GM20000 (cell line): ENCODE measurements around the gene SLC25A31.

Source experiments
- DNase-seq: peaks from one replicate; pipeline ENCODE4 v3.0.0; 2012; ENCODE audit warnings: low spot score
- CTCF ChIP-seq: IDR thresholded peaks from 2 replicates; pipeline ENCODE4 v1.5.1; 2012; ENCODE audit warnings: mild to moderate bottlenecking, control low read depth; ENCODE audit errors: extremely low read depth, missing control alignments

Gene SLC25A31

GRCh38 chr4:127730142-127730913 lies at the start of gene SLC25A31:
TSS of gene SLC25A31 (plus strand) at chr4:127730400. CDS start at chr4:127730546, 146 bp downstream.
- TF ChIP-seq CTCF: no peak
- no peak for DNase-seq

- no peak for DNase-seq
- no peak for TF ChIP-seq CTCF
Measured at GRCh38 chr4:127685292-127685691, 44.9 kb upstream of the SLC25A31 start.

GRCh38 chr4:127686658-127687057 lies 43.5 kb upstream of the SLC25A31 start:
- no peak for TF ChIP-seq CTCF
- DNase-seq: no peak

GRCh38 chr4:127687580-127687979 lies 42.6 kb upstream of the SLC25A31 start:
- DNase-seq: no peak
- no peak for TF ChIP-seq CTCF

GRCh38 chr4:127698789-127699200 lies 31.4 kb upstream of the SLC25A31 start:
- TF ChIP-seq CTCF: no peak
- DNase-seq: peak; percentile 65

GRCh38 chr4:127708985-127709384 lies 21.2 kb upstream of the SLC25A31 start:
- TF ChIP-seq CTCF: no peak
- DNase-seq: no peak

- DNase-seq: no peak
- TF ChIP-seq CTCF: no peak
Measured at GRCh38 chr4:127709456-127709855, 20.7 kb upstream of the SLC25A31 start.
